HepG2 (cell line): ENCODE results near the gene ZNF503. TPM values are rescaled to one million over a fixed set of nuclear protein-coding genes. Genes with fewer than 3 reads are reported as not detected.

Experiments
- ADNP ChIP-seq: sonication (generic); formaldehyde crosslinking; IDR thresholded peaks from 2 replicates; pipeline ENCODE4 v1.4.0; 2020; ENCODE audit warnings: missing genetic modification reagents
- DPF2 ChIP-seq: sonication (generic); formaldehyde crosslinking; IDR thresholded peaks from 2 replicates; pipeline ENCODE4 v1.4.0; 2020; ENCODE audit warnings: mild to moderate bottlenecking, low read depth, missing genetic modification reagents, borderline replicate concordance
- ELF3 ChIP-seq: IDR thresholded peaks from 2 replicates; pipeline ENCODE4 v1.6.1; 2016; ENCODE audit warnings: missing genetic modification reagents, missing compliant biosample characterization
- HDAC6 ChIP-seq: fragments of 200-600 bp; sonication (generic); IDR thresholded peaks from 2 replicates; pipeline ENCODE4 v1.7.0; 2017; ENCODE audit warnings: mild to moderate bottlenecking, antibody characterized with exemption, low read length, low read depth
- HOXA3 ChIP-seq: sonication (generic); formaldehyde crosslinking; IDR thresholded peaks from 2 replicates; pipeline ENCODE4 v1.5.0; 2020; ENCODE audit warnings: missing genetic modification reagents
- IRF2 ChIP-seq: IDR thresholded peaks from 2 replicates; pipeline ENCODE4 v1.6.1; 2018; ENCODE audit warnings: missing genetic modification reagents, missing compliant biosample characterization
- KLF12 ChIP-seq: sonication (generic); formaldehyde crosslinking; IDR thresholded peaks from 2 replicates; pipeline ENCODE4 v1.4.0; 2020; ENCODE audit warnings: missing genetic modification reagents, borderline replicate concordance
- MAF1 ChIP-seq: sonication (generic); formaldehyde crosslinking; IDR thresholded peaks from 2 replicates; pipeline ENCODE4 v1.5.0; 2020; ENCODE audit warnings: missing genetic modification reagents, borderline replicate concordance
- NCOR1 ChIP-seq: fragments of 200-600 bp; sonication (generic); IDR thresholded peaks from 2 replicates; pipeline ENCODE4 v1.7.0; 2017; ENCODE audit warnings: antibody characterized with exemption, low read length, borderline replicate concordance
- PPARG ChIP-seq: conservative IDR thresholded peaks from 2 replicates; pipeline ENCODE4 v1.6.1; 2016; ENCODE audit warnings: missing biosample characterization, missing genetic modification reagents
- REXO4 ChIP-seq: sonication (generic); formaldehyde crosslinking; IDR thresholded peaks from 2 replicates; pipeline ENCODE4 v1.8.0; 2022; ENCODE audit warnings: missing genetic modification reagents, mild to moderate bottlenecking, borderline replicate concordance
- SRSF4 ChIP-seq: fragments of 200-400 bp; formaldehyde crosslinking; IDR thresholded peaks from one replicate; pipeline ENCODE4 v1.6.1; 2018; ENCODE audit warnings: mild to moderate bottlenecking, low read depth, low read length, moderate library complexity; ENCODE audit not compliant: poor library complexity, severe bottlenecking
- TCF7 ChIP-seq: sonication (generic); IDR thresholded peaks from 2 replicates; pipeline ENCODE4 v1.6.1; 2016; ENCODE audit warnings: antibody characterized with exemption, low read depth
- TEAD3 ChIP-seq: optimal IDR thresholded peaks from 2 replicates; pipeline ENCODE3; 2016; ENCODE audit warnings: borderline replicate concordance
- TSC22D2 ChIP-seq: sonication (generic); formaldehyde crosslinking; IDR thresholded peaks from 2 replicates; pipeline ENCODE4 v1.5.1; 2020; ENCODE audit warnings: missing genetic modification reagents, mild to moderate bottlenecking, borderline replicate concordance
- ZFX ChIP-seq: sonication (generic); formaldehyde crosslinking; IDR thresholded peaks from 2 replicates; pipeline ENCODE4 v1.4.0; 2020; ENCODE audit warnings: mild to moderate bottlenecking, low read depth, missing genetic modification reagents, moderate library complexity
- ZMYM4 ChIP-seq: sonication (generic); formaldehyde crosslinking; IDR thresholded peaks from 2 replicates; pipeline ENCODE4 v1.8.1; 2023; ENCODE audit warnings: mild to moderate bottlenecking, missing genetic modification reagents
- ZNF33B ChIP-seq: sonication (generic); formaldehyde crosslinking; IDR thresholded peaks from 2 replicates; pipeline ENCODE4 v1.5.1; 2020; ENCODE audit warnings: mild to moderate bottlenecking, missing genetic modification reagents
- ZNF510 ChIP-seq: sonication (generic); formaldehyde crosslinking; IDR thresholded peaks from 2 replicates; pipeline ENCODE4 v1.4.0; 2020; ENCODE audit warnings: low read depth, mild to moderate bottlenecking, missing genetic modification reagents
- ZNF558 ChIP-seq: sonication (generic); formaldehyde crosslinking; IDR thresholded peaks from 2 replicates; pipeline ENCODE4 v1.9.0; 2022; ENCODE audit warnings: mild to moderate bottlenecking, missing genetic modification reagents, borderline replicate concordance
- ZNF720 ChIP-seq: sonication (generic); formaldehyde crosslinking; IDR thresholded peaks from 2 replicates; pipeline ENCODE4 v1.4.0; 2020; ENCODE audit warnings: missing genetic modification reagents
- ZNF761 ChIP-seq: sonication (generic); formaldehyde crosslinking; conservative IDR thresholded peaks from 2 replicates; pipeline ENCODE4 v1.4.0; 2020; ENCODE audit warnings: mild to moderate bottlenecking, missing genetic modification reagents
- polyA plus RNA-seq, 8 experiments: library from polyadenylated mRNA; depleted of rRNA in 3 of 8; stranded (reverse) in 7 of 8; unstranded in 1 of 8; fragments of >200 nt; fragmentation: Illumina TruSeq in 4 of 8; extraction: Trizol in 4 of 8; gene quantifications; 2 replicates each; pipeline versions ENCODE4 v1.2.1 to v1.2.3, GENCODE V29; 2011 to 2016; ENCODE audit warnings: low read depth in 4 of 8, missing spikeins in 1 of 8, mixed read lengths in 1 of 8; ENCODE audit not compliant: insufficient read depth in 1 of 8
- total RNA-seq, 5 experiments: library from RNA; depleted of rRNA; stranded (reverse); fragments of >200 nt; fragmentation: Illumina TruSeq; extraction: Trizol; gene quantifications; 2 replicates each; pipeline ENCODE4 v1.2.3, GENCODE V29; 2016; ENCODE audit warnings: low read depth in 1 of 5
- TF ChIP-seq, protein P1 (sequence below): IDR thresholded peaks from 2 replicates; pipeline ENCODE4 v1.6.1; 2016; ENCODE audit warnings: missing genetic modification reagents, missing compliant biosample characterization
- TF ChIP-seq, protein P2 (sequence below): IDR thresholded peaks from 2 replicates; pipeline ENCODE4 v1.6.1; 2016; ENCODE audit warnings: control low read depth
- TF ChIP-seq, protein P3 (sequence below): sonication (generic); formaldehyde crosslinking; IDR thresholded peaks from 2 replicates; pipeline ENCODE4; 2020; ENCODE audit warnings: missing genetic modification reagents, mild to moderate bottlenecking, borderline replicate concordance
- TF ChIP-seq, protein P4 (sequence below): fragments of 450-650 bp; IDR thresholded peaks from 2 replicates; pipeline ENCODE4 v1.6.1; 2017

The ZNF503 gene
- total and polyA plus RNA-seq, 2 of the 13 experiments (the other 11 are each of a cell fraction or from before 2014, with no cell fraction given): 2.7 to 8.3 TPM

DNA sequence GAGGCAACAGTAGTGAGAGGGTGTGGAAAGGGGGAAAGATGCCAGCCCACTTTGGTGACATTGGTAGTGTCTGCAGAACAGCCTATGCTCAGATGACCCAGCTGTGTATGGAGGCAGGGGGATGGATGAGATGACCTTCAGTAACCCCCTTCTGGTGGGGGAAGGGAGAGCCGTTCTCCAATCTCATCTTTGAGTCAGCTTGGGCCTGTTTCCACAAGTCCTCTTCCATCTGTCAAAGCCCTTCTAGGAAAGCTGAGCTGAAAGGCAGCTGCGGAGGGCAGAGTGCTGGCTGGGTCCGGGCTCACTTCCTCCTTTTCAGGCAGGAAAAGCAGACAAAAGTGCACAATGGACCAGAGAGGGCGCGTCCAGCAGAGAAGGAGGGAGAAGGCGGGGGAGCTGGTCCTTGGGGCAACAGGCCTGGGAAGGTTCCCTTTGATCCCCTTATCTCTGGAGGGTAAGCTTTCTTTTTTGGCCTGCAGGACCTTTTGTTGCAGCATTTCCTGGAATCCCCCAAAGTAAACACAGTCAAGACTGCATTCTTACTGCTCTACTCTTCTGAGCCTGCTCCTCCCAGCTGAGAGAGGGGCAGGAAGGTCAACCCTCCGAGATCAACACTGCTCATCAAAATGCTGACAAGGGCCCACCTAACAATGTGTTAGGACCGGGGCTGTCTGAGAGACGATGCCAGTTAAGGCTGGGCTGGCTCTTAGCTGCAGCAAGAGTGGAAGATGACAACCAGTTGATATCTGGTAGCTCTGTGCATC is 28.6 kb upstream of the ZNF503 start (continued):
- peak; percentile 96 for TF ChIP-seq ELF3 (CRISPR knock-in tag)
- TF ChIP-seq ZNF510 (CRISPR knock-in tag): no peak
- TF ChIP-seq ZNF558 (CRISPR knock-in tag): no peak
- TF ChIP-seq NCOR1: peak; percentile 66; the same call in 1 of the 2 replicates
- TF ChIP-seq TSC22D2 (CRISPR knock-in tag): no peak
- TF ChIP-seq, protein P1, sequence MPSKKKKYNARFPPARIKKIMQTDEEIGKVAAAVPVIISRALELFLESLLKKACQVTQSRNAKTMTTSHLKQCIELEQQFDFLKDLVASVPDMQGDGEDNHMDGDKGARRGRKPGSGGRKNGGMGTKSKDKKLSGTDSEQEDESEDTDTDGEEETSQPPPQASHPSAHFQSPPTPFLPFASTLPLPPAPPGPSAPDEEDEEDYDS (CRISPR knock-in tag): peak; percentile 61; the same call in 1 of the 2 replicates
- peak; percentile 70; the same call in 1 of the 2 replicates for TF ChIP-seq ZFX (CRISPR knock-in tag)
- no peak for TF ChIP-seq REXO4
- TF ChIP-seq ADNP: no peak
- peak; percentile 56 for TF ChIP-seq ZNF761 (CRISPR knock-in tag)
- peak; percentile 69; the same call in 1 of the 2 replicates for TF ChIP-seq IRF2 (CRISPR knock-in tag)
- TF ChIP-seq KLF12 (CRISPR knock-in tag): no peak
- TF ChIP-seq, protein P2, sequence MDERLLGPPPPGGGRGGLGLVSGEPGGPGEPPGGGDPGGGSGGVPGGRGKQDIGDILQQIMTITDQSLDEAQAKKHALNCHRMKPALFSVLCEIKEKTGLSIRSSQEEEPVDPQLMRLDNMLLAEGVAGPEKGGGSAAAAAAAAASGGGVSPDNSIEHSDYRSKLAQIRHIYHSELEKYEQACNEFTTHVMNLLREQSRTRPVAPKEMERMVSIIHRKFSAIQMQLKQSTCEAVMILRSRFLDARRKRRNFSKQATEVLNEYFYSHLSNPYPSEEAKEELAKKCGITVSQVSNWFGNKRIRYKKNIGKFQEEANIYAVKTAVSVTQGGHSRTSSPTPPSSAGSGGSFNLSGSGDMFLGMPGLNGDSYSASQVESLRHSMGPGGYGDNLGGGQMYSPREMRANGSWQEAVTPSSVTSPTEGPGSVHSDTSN (CRISPR knock-in tag): no peak
- TF ChIP-seq TEAD3 (CRISPR knock-in tag): peak; percentile 90
- TF ChIP-seq HDAC6: no peak
- TF ChIP-seq HOXA3 (CRISPR knock-in tag): peak; percentile 89
- TF ChIP-seq SRSF4: no peak
- no peak for TF ChIP-seq ZNF720 (CRISPR knock-in tag)
- peak; percentile 77; the same call in 1 of the 2 replicates for TF ChIP-seq ZMYM4 (CRISPR knock-in tag)
- TF ChIP-seq MAF1 (CRISPR knock-in tag): no peak
- peak; percentile 74; the same call in 1 of the 2 replicates for TF ChIP-seq PPARG
- TF ChIP-seq DPF2: peak; percentile 84
- no peak for TF ChIP-seq ZNF33B (CRISPR knock-in tag)
- TF ChIP-seq, protein P3, sequence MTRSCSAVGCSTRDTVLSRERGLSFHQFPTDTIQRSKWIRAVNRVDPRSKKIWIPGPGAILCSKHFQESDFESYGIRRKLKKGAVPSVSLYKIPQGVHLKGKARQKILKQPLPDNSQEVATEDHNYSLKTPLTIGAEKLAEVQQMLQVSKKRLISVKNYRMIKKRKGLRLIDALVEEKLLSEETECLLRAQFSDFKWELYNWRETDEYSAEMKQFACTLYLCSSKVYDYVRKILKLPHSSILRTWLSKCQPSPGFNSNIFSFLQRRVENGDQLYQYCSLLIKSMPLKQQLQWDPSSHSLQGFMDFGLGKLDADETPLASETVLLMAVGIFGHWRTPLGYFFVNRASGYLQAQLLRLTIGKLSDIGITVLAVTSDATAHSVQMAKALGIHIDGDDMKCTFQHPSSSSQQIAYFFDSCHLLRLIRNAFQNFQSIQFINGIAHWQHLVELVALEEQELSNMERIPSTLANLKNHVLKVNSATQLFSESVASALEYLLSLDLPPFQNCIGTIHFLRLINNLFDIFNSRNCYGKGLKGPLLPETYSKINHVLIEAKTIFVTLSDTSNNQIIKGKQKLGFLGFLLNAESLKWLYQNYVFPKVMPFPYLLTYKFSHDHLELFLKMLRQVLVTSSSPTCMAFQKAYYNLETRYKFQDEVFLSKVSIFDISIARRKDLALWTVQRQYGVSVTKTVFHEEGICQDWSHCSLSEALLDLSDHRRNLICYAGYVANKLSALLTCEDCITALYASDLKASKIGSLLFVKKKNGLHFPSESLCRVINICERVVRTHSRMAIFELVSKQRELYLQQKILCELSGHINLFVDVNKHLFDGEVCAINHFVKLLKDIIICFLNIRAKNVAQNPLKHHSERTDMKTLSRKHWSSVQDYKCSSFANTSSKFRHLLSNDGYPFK: no peak
- TF ChIP-seq TCF7: peak; percentile 98
- TF ChIP-seq, protein P4, sequence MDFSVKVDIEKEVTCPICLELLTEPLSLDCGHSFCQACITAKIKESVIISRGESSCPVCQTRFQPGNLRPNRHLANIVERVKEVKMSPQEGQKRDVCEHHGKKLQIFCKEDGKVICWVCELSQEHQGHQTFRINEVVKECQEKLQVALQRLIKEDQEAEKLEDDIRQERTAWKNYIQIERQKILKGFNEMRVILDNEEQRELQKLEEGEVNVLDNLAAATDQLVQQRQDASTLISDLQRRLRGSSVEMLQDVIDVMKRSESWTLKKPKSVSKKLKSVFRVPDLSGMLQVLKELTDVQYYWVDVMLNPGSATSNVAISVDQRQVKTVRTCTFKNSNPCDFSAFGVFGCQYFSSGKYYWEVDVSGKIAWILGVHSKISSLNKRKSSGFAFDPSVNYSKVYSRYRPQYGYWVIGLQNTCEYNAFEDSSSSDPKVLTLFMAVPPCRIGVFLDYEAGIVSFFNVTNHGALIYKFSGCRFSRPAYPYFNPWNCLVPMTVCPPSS: no peak
